HL-60 (cell line): ENCODE data around the gene CASKIN2.

Source experiments
- DNase-seq, 2 experiments: peaks; one replicate each; pipeline ENCODE4 v3.0.0-alpha.2; 2010 to 2020; ENCODE audit warnings: low read depth in 1 of 2, low spot score in 1 of 2
- H3K27ac ChIP-seq: fragments of 250-450 bp; sonication (Bioruptor Pico); replicated peaks from 2 replicates; pipeline ENCODE4 v1.5.1; 2020; ENCODE audit warnings: mild to moderate bottlenecking, moderate library complexity
- H3K27me3 ChIP-seq: fragments of 250-450 bp; sonication (Bioruptor Pico); 2 replicates; pipeline ENCODE4 v1.5.1; 2021; ENCODE audit warnings: mild to moderate bottlenecking, moderate library complexity; ENCODE audit not compliant: insufficient read depth, poor library complexity, severe bottlenecking
- H3K4me3 ChIP-seq: replicated peaks from 2 replicates; pipeline ENCODE4 v1.5.1; 2011; ENCODE audit warnings: mild to moderate bottlenecking, control low read depth, low read length; ENCODE audit not compliant: insufficient read depth
- GABPA ChIP-seq: IDR thresholded peaks from 2 replicates; pipeline ENCODE4 v1.6.1; 2012; ENCODE audit warnings: low read depth
- POLR2AphosphoS5 ChIP-seq: IDR thresholded peaks from 2 replicates; pipeline ENCODE4 v1.6.1; 2012; ENCODE audit warnings: low read depth
- SPI1 ChIP-seq: IDR thresholded peaks from 2 replicates; pipeline ENCODE4 v1.6.1; 2012; ENCODE audit warnings: low read depth, mild to moderate bottlenecking, borderline replicate concordance
- TF ChIP-seq, protein P1 (sequence below): IDR thresholded peaks from one replicate; pipeline ENCODE4 v1.5.1; 2011; ENCODE audit warnings: low read length, control low read depth, inconsistent platforms; ENCODE audit not compliant: insufficient read depth
- TF ChIP-seq, protein P2 (sequence below): IDR thresholded peaks from 2 replicates; pipeline ENCODE4 v1.6.1; 2012; ENCODE audit warnings: low read depth; ENCODE audit not compliant: insufficient replicate concordance

Gene CASKIN2

DNA sequence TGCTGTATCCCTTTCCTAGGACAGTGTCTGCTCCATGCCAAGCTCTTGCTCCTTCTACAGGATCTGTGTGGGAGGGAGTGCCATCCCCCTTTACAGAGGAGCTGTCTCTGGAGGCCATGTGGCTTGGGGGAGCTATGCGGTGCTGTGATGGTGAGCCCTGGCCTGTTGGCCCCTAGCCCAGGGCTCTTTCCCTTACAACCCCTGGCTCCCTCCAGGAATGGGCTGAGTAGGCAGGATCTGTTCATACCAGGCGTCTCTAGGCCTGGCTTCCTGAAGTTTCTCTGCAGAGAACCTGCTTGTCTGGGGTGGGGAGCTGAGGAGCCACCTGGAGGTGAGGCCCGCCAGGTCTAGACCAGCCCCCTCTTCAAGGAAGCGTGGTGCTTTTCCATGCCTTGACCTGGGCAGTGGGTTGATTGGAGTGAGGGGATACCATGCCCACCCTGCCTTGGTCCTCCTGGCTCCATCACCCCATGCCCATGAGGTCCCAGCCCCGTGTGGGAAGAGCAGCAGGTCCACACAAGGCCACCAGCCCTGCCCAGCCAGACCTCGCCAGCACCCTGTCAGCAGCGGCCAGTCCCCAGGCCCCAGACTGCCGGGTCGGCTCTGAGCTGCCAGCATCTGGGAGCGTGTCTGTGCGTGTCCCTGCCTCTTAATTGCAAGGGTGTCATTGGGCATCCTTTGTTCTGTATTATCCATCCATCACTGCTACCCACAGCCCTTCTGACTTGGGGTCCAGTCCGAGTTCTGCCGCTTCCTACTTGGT, 24.8 kb upstream of the CASKIN2 start:
- TF ChIP-seq SPI1, result no peak
- TF ChIP-seq, protein P1, sequence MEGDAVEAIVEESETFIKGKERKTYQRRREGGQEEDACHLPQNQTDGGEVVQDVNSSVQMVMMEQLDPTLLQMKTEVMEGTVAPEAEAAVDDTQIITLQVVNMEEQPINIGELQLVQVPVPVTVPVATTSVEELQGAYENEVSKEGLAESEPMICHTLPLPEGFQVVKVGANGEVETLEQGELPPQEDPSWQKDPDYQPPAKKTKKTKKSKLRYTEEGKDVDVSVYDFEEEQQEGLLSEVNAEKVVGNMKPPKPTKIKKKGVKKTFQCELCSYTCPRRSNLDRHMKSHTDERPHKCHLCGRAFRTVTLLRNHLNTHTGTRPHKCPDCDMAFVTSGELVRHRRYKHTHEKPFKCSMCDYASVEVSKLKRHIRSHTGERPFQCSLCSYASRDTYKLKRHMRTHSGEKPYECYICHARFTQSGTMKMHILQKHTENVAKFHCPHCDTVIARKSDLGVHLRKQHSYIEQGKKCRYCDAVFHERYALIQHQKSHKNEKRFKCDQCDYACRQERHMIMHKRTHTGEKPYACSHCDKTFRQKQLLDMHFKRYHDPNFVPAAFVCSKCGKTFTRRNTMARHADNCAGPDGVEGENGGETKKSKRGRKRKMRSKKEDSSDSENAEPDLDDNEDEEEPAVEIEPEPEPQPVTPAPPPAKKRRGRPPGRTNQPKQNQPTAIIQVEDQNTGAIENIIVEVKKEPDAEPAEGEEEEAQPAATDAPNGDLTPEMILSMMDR, result no peak
- TF ChIP-seq GABPA, result no peak
- TF ChIP-seq POLR2AphosphoS5, result no peak
- TF ChIP-seq, protein P2, sequence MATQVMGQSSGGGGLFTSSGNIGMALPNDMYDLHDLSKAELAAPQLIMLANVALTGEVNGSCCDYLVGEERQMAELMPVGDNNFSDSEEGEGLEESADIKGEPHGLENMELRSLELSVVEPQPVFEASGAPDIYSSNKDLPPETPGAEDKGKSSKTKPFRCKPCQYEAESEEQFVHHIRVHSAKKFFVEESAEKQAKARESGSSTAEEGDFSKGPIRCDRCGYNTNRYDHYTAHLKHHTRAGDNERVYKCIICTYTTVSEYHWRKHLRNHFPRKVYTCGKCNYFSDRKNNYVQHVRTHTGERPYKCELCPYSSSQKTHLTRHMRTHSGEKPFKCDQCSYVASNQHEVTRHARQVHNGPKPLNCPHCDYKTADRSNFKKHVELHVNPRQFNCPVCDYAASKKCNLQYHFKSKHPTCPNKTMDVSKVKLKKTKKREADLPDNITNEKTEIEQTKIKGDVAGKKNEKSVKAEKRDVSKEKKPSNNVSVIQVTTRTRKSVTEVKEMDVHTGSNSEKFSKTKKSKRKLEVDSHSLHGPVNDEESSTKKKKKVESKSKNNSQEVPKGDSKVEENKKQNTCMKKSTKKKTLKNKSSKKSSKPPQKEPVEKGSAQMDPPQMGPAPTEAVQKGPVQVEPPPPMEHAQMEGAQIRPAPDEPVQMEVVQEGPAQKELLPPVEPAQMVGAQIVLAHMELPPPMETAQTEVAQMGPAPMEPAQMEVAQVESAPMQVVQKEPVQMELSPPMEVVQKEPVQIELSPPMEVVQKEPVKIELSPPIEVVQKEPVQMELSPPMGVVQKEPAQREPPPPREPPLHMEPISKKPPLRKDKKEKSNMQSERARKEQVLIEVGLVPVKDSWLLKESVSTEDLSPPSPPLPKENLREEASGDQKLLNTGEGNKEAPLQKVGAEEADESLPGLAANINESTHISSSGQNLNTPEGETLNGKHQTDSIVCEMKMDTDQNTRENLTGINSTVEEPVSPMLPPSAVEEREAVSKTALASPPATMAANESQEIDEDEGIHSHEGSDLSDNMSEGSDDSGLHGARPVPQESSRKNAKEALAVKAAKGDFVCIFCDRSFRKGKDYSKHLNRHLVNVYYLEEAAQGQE, result no peak
- Histone ChIP-seq H3K27me3 (no peaks in the 10 kb centered on the region), H3K27ac (no peak overlapping the region), H3K4me3 (no peak overlapping the region)
- DNase-seq, result no peak

DNA sequence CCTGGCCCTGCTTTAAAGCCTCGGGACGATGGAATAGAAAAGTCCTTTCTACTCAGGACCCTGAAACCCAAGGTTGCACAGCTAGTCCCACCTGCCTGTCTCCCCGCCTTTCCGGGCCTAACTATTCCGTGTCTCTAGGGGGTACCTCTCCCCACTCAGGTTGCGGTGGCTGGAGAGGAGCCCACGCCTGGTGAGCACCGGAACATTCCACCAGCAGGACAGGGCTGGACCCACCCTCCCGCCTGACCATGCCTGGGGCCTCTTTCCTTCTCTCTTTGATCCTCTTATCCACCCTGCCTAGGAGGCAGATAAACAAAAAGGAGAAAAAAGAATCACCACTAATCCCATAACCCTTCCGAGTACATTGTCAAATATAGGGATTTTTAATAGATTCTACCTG, 21.0 kb upstream of the CASKIN2 start:
- TF ChIP-seq POLR2AphosphoS5 (no peak), GABPA (no peak), SPI1 (no peak)
- TF ChIP-seq, protein P2, result no peak
- TF ChIP-seq, protein P1, result no peak
- H3K4me3 ChIP-seq, result no peak overlapping the region
- no peaks in the 10 kb centered on the region for H3K27me3 ChIP-seq
- H3K27ac ChIP-seq, result no peak overlapping the region
- no peak for DNase-seq

DNA sequence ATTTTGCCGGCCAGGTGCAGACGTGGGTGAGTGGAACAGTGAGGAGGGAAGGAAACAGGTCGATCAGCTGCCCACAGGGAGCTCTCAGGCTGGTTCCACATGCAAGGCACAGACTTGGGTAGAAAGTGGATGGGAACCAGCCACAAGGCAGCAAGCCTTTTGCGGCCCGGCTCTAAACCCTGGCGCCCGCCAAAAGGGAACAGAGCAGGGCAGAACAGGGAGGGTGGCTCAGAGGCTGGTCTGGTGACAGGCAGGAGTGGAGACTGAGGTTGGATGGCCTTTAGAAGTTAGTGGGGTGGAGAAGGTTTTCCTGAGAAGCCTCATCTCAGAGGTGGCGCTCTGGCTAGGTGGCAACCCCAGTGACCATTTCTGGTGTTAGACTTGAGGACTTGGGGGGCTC, 20.5 kb upstream of the CASKIN2 start:
- no peaks in the 10 kb centered on the region for H3K27me3 ChIP-seq
- no peak overlapping the region for H3K27ac ChIP-seq
- no peak for DNase-seq
- no peak overlapping the region for H3K4me3 ChIP-seq
- TF ChIP-seq POLR2AphosphoS5 (no peak), SPI1 (no peak), GABPA (no peak)
- TF ChIP-seq, protein P2, result no peak
- TF ChIP-seq, protein P1, result no peak
